Smooth muscle cell (in vitro differentiated cells): ENCODE data around the gene HSPBP1. TPM values are rescaled to one million over a fixed set of nuclear protein-coding genes. Genes with fewer than 3 reads are reported as not detected.

Experiments used
- DNase-seq: peaks from one replicate; lab custom pipeline; 2025; ENCODE audit not compliant: unreplicated experiment; lab: John Stamatoyannopoulos, UW
- H2AFZ ChIP-seq: fragments of 200-600 bp; sonication (generic); 2 replicates; pipeline ENCODE4 v1.6.0; 2016; ENCODE audit warnings: antibody characterized with exemption, low read depth, mild to moderate bottlenecking
- H3F3A ChIP-seq: fragments of 200-600 bp; sonication (generic); 2 replicates; pipeline ENCODE4 v1.6.0; 2017; ENCODE audit warnings: antibody characterized with exemption, low read depth
- H3K27ac ChIP-seq: fragments of 200-600 bp; sonication (generic); 2 replicates; pipeline ENCODE4 v1.5.1; 2016; ENCODE audit warnings: low read depth, mild to moderate bottlenecking
- H3K27me3 ChIP-seq: fragments of 200-600 bp; sonication (generic); 2 replicates; pipeline ENCODE4 v1.6.1; 2016; ENCODE audit warnings: low read depth, mild to moderate bottlenecking
- H3K36me3 ChIP-seq: fragments of 200-600 bp; sonication (generic); 2 replicates; pipeline ENCODE4 v1.5.1; 2016; ENCODE audit warnings: low read depth
- H3K4me1 ChIP-seq: fragments of 200-600 bp; sonication (generic); 2 replicates; pipeline ENCODE4 v1.5.1; 2016; ENCODE audit warnings: low read depth
- H3K4me2 ChIP-seq: fragments of 200-600 bp; sonication (generic); 2 replicates; pipeline ENCODE4 v1.6.0; 2016; ENCODE audit warnings: mild to moderate bottlenecking
- H3K4me3 ChIP-seq: fragments of 200-600 bp; sonication (generic); 2 replicates; pipeline ENCODE4 v1.5.1; 2016; ENCODE audit warnings: mild to moderate bottlenecking
- H3K79me2 ChIP-seq: fragments of 200-600 bp; sonication (generic); 2 replicates; pipeline ENCODE4 v1.6.0; 2016; ENCODE audit warnings: low read depth, mild to moderate bottlenecking
- H3K9ac ChIP-seq: fragments of 200-600 bp; sonication (generic); 2 replicates; pipeline ENCODE4 v1.6.0; 2016; ENCODE audit warnings: low read depth
- H3K9me3 ChIP-seq: fragments of 200-600 bp; sonication (generic); replicated peaks from 2 replicates; pipeline ENCODE4 v1.5.1; 2016; ENCODE audit warnings: low read depth
- H4K20me1 ChIP-seq: fragments of 200-600 bp; sonication (generic); 2 replicates; pipeline ENCODE4 v1.6.0; 2016; ENCODE audit warnings: low read depth
- WGBS: methylation state at CpG from one replicate; pipeline ENCODE4 v1.1.7; 2016; ENCODE audit warnings: low lambda C conversion rate; 5-methylcytosine and 5-hydroxymethylcytosine counted together
- polyA plus RNA-seq: library from polyadenylated mRNA; unstranded; fragments of >200 nt; fragmentation: Nextera tagmentation; extraction: Ambion mirVana; gene quantifications from 2 replicates; pipeline ENCODE4 v1.2.1, GENCODE V29; 2016
- total RNA-seq: library from RNA; depleted of rRNA; stranded (reverse); fragments of >200 nt; gene quantifications from 2 replicates; pipeline ENCODE4 v1.2.3, GENCODE V29; 2014
- TF ChIP-seq, protein P1 (sequence below): fragments of 200-600 bp; sonication (generic); IDR thresholded peaks from 2 replicates; pipeline ENCODE4 v1.5.1; 2017; ENCODE audit warnings: borderline replicate concordance, mild to moderate bottlenecking, antibody characterized with exemption; ENCODE audit not compliant: insufficient read depth, poor library complexity, severe bottlenecking

The HSPBP1 gene
- total and polyA plus RNA-seq, 2 experiments from 2014 or later: 21.5 to 80.0 TPM

- no peak overlapping the region for H3K4me3 ChIP-seq
- no peaks in the 10 kb centered on the region for H3K27me3 ChIP-seq
- H3K4me2 ChIP-seq: no peak overlapping the region
- H3F3A ChIP-seq: no peaks in the 10 kb centered on the region
- WGBS: 95% methylated on average over 17 of the region's 17 CpGs
- H4K20me1 ChIP-seq: no peaks in the 10 kb centered on the region
- no peaks in the 10 kb centered on the region for H3K36me3 ChIP-seq
- H3K4me1 ChIP-seq: peaks cover 6% of the 10 kb centered on the region
- no peaks in the 10 kb centered on the region for H3K79me2 ChIP-seq
- H3K9ac ChIP-seq: no peak overlapping the region
- DNase-seq: no peak
- no peak overlapping the region for H2AFZ ChIP-seq
- H3K9me3 ChIP-seq: no peaks in the 10 kb centered on the region
- TF ChIP-seq, protein P1, sequence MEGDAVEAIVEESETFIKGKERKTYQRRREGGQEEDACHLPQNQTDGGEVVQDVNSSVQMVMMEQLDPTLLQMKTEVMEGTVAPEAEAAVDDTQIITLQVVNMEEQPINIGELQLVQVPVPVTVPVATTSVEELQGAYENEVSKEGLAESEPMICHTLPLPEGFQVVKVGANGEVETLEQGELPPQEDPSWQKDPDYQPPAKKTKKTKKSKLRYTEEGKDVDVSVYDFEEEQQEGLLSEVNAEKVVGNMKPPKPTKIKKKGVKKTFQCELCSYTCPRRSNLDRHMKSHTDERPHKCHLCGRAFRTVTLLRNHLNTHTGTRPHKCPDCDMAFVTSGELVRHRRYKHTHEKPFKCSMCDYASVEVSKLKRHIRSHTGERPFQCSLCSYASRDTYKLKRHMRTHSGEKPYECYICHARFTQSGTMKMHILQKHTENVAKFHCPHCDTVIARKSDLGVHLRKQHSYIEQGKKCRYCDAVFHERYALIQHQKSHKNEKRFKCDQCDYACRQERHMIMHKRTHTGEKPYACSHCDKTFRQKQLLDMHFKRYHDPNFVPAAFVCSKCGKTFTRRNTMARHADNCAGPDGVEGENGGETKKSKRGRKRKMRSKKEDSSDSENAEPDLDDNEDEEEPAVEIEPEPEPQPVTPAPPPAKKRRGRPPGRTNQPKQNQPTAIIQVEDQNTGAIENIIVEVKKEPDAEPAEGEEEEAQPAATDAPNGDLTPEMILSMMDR: no peak
- H3K27ac ChIP-seq: no peak overlapping the region
These were observed 26.2 kb upstream of the HSPBP1 start for GRCh38 chr19:55305983-55306562.

- H3K4me2 ChIP-seq: no peak overlapping the region
- H3K36me3 ChIP-seq: no peaks in the 10 kb centered on the region
- TF ChIP-seq, protein P1: no peak
- H3K4me1 ChIP-seq: peaks cover 9% of the 10 kb centered on the region
- no peaks in the 10 kb centered on the region for H3F3A ChIP-seq
- H2AFZ ChIP-seq: no peak overlapping the region
- no peak overlapping the region for H3K4me3 ChIP-seq
- no peak overlapping the region for H3K27ac ChIP-seq
- no peak overlapping the region for H3K9ac ChIP-seq
- 93% methylated on average over 9 of the region's 9 CpGs for WGBS
- DNase-seq: no peak
- no peaks in the 10 kb centered on the region for H3K79me2 ChIP-seq
- H4K20me1 ChIP-seq: no peaks in the 10 kb centered on the region
- no peaks in the 10 kb centered on the region for H3K9me3 ChIP-seq
- H3K27me3 ChIP-seq: no peaks in the 10 kb centered on the region
These were observed 25.6 kb upstream of the HSPBP1 start for GRCh38 chr19:55305491-55305890.

- H2AFZ ChIP-seq: no peak overlapping the region
- H3K36me3 ChIP-seq: no peaks in the 10 kb centered on the region
- H3K4me3 ChIP-seq: no peak overlapping the region
- no peak overlapping the region for H3K27ac ChIP-seq
- no peaks in the 10 kb centered on the region for H4K20me1 ChIP-seq
- H3K4me2 ChIP-seq: no peak overlapping the region
- peaks cover 9% of the 10 kb centered on the region for H3K4me1 ChIP-seq
- H3K9ac ChIP-seq: no peak overlapping the region
- H3F3A ChIP-seq: no peaks in the 10 kb centered on the region
- H3K79me2 ChIP-seq: no peaks in the 10 kb centered on the region
- no peaks in the 10 kb centered on the region for H3K27me3 ChIP-seq
- no peaks in the 10 kb centered on the region for H3K9me3 ChIP-seq
- 93% methylated on average over 14 of the region's 14 CpGs for WGBS
- TF ChIP-seq, protein P1: no peak
- no peak for DNase-seq
These were observed 25.1 kb upstream of the HSPBP1 start for GRCh38 chr19:55304980-55305379.
